Epithelial cell of proximal tubule (primary cell): Measurements from ENCODE around the gene ARTN. TPM values are rescaled to one million over a fixed set of nuclear protein-coding genes. Genes with fewer than 3 reads are reported as not detected.

Source experiments
- DNase-seq: peaks from one replicate; pipeline ENCODE4 v3.0.0-alpha.2; 2011; ENCODE audit warnings: low read depth
- H3K4me3 ChIP-seq: 2 replicates; pipeline ENCODE4 v1.5.1; 2011; ENCODE audit warnings: low read depth, mild to moderate bottlenecking, low read length
- CTCF ChIP-seq: conservative IDR thresholded peaks from 2 replicates; pipeline ENCODE4 v1.5.1; 2012; ENCODE audit warnings: low read depth, mild to moderate bottlenecking, low read length
- total RNA-seq: library from RNA; depleted of rRNA; stranded (reverse); fragments of >200 nt; gene quantifications from 2 replicates; pipeline ENCODE4 v1.2.3, GENCODE V29; 2015

ARTN gene
- total RNA-seq, 1 donor from 2014 or later = 14.1 TPM

- TF ChIP-seq CTCF = no peak
- DNase-seq = no peak
- no peak overlapping the region for H3K4me3 ChIP-seq
These were observed 9.1 kb upstream of the ARTN start for GRCh38 chr1:43924516-43924915.

- no peak for TF ChIP-seq CTCF
- no peak for DNase-seq
These were observed 7.8 kb upstream of the ARTN start for GRCh38 chr1:43925846-43926245.

GRCh38 chr1:43930168-43930948, 3.2 kb upstream of the ARTN start:
- no peak for DNase-seq
- peak; percentile 63 for TF ChIP-seq CTCF
- H3K4me3 ChIP-seq = no peak overlapping the region

More at GRCh38 chr1:43925846-43926245, 7.8 kb upstream of the ARTN start:
- H3K4me3 ChIP-seq = no peak overlapping the region

GRCh38 chr1:43930949-43931275, 2.7 kb upstream of the ARTN start:
- H3K4me3 ChIP-seq = no peak overlapping the region
- DNase-seq = no peak
- TF ChIP-seq CTCF = no peak

GRCh38 chr1:43931711-43932660, 1.6 kb upstream of the ARTN start:
- no peak for DNase-seq
- no peak overlapping the region for H3K4me3 ChIP-seq
- TF ChIP-seq CTCF = no peak

- DNase-seq = no peak
- TF ChIP-seq CTCF = no peak
- H3K4me3 ChIP-seq = peak overlapping the region; percentile 49
These were observed 715 bp upstream of the ARTN start for GRCh38 chr1:43932786-43933385.
